Hematopoietic multipotent progenitor cell (in vitro differentiated cells): ENCODE measurements around the gene SLC22A1. TPM values are rescaled to one million over a fixed set of nuclear protein-coding genes. Genes with fewer than 3 reads are reported as not detected.
"Not testable (repeated sequence)": the region's sequence is repeated elsewhere in the genome, so short reads cannot be mapped to it uniquely, and the experiment has no call there.

Experiments
- DNase-seq, 3 donors: peaks; one replicate each; pipeline ENCODE4 v3.0.0-alpha.2; 2011 to 2015; ENCODE audit warnings: low read depth in 2 of 3, low spot score in 2 of 3
- total RNA-seq: library from RNA; depleted of rRNA; stranded (reverse); fragments of >200 nt; gene quantifications from one replicate; pipeline ENCODE4 v1.2.3, GENCODE V29; 2012

Gene SLC22A1
- total RNA-seq, 1 donor = under 0.01 TPM

DNA sequence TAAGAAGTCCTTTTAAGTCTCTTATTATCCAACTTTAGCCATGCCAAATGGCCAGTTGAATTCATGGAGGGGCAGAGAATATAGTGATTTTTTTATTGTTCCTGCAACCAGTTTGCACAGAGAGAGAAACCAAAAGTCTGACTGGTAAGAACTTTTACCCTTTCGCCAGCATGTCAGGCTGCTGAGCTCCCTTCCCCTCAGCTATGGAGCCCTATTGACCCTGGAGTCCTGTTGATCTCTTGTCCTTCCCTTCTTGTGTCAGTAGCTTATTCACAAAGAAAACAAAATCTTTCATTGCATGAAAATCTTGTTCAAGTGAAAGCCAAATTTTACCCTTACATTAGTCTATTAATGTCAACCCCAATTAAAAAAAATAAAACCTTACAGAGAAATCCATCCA, 1.5 kb upstream of the SLC22A1 start:
- no peak for DNase-seq

DNA sequence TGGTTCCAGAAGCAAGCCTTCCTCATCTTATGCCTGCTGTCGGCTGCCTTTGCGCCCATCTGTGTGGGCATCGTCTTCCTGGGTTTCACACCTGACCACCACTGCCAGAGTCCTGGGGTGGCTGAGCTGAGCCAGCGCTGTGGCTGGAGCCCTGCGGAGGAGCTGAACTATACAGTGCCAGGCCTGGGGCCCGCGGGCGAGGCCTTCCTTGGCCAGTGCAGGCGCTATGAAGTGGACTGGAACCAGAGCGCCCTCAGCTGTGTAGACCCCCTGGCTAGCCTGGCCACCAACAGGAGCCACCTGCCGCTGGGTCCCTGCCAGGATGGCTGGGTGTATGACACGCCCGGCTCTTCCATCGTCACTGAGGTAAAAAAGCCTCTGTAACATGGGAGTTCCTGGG, 366 bp downstream of the SLC22A1 start:
- DNase-seq = no peak

GRCh38 chr6:160122744-160123143, 1.1 kb downstream of the SLC22A1 start:
- DNase-seq = no peak

GRCh38 chr6:160124007-160124406, 2.4 kb downstream of the SLC22A1 start:
- DNase-seq = no peak

DNA sequence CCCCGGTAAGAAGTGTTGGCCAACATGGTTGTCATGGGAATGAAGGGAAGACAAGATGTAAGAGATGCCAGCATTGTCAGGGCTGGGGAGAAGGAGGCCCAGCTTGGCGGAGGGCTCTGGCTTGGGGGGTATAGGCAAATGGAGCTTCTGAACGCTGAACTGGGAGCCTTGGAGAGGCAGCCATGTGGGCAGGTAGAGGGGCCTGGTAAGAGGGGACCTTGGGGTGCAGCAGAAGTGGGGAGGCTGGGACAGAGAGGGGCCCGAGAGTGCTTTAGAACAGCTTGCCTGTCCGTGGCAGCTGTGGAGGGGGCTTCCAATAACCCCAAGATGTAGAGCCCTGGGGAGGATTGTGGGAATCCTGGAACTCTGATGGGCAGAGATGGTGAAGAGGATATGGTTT, 3.0 kb downstream of the SLC22A1 start:
- DNase-seq = no peak

- not testable (repeated sequence) for DNase-seq
These were observed 3.5 kb downstream of the SLC22A1 start for GRCh38 chr6:160125105-160125504.

DNA sequence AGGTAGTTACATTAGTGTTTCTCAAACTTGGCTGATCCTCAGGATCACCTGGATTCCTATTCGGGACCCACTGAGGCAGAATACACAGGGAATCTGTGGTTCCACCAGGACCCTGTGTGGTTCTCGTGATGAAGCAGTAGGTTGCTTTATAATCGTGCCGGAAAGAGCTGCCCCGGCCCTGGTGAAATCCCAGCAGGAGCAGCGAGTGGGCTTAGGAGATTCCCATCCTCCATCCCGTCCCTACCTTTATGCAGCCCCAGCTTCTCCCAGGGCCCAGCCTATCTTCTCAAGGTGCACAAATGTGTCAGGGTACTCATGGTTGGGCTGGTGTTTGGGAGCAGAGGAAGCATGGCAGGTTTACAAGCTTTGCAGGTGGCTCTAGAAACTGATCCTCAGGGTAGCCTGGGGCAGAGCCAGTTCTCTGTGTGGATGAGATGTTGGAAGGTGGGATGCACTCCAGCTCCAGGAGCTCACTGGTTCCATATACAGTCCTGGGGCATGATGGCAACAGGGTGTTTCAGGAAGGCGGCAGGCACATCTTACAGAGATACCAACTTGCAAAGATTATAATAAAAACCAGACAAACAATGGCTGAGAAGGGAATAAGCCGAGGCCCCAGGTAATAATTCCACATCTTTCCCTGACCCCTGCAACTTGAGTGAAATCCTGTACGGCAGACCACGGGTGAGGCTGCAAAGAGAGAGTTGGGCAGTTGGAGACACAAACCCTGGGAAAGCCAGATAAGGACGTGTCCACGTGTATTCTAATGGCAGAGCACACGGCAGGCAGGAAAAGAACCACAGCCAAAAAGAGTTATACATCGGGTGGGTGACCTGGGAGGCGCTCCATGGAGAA, 5.9 kb downstream of the SLC22A1 start:
- no peak for DNase-seq

- no peak for DNase-seq
These were observed 6.6 kb downstream of the SLC22A1 start for GRCh38 chr6:160128125-160128683.

DNA sequence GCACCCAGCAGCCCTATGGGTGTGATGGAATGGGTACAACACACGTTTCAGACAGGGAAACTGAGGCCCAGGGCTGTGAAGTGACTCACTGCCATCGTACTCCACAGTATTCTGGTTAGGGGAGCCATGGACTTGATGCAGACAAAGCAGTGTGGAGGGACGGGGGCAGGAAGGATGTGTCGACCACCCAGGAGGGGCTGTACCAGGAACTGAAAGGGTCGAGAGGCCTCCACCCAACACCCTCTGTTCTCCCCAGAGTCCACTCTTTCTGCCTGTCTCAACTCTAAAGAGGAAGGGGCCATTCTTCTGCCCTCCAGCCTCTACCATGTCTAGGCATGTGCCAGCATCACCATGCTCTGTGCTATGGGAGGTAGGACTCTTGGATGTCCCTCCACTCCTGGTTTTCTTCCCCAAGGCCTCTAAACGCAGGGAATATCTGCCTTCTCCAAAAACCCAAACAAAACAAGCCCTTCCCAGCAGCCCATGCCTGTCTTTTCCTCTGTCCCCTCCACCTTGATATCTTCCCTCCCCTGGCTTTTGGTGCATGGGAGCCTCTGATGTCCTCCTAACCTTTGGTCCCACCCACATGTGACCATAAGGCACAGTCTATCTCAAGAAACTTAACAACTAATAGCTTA, 7.4 kb downstream of the SLC22A1 start:
- DNase-seq = no peak

DNA sequence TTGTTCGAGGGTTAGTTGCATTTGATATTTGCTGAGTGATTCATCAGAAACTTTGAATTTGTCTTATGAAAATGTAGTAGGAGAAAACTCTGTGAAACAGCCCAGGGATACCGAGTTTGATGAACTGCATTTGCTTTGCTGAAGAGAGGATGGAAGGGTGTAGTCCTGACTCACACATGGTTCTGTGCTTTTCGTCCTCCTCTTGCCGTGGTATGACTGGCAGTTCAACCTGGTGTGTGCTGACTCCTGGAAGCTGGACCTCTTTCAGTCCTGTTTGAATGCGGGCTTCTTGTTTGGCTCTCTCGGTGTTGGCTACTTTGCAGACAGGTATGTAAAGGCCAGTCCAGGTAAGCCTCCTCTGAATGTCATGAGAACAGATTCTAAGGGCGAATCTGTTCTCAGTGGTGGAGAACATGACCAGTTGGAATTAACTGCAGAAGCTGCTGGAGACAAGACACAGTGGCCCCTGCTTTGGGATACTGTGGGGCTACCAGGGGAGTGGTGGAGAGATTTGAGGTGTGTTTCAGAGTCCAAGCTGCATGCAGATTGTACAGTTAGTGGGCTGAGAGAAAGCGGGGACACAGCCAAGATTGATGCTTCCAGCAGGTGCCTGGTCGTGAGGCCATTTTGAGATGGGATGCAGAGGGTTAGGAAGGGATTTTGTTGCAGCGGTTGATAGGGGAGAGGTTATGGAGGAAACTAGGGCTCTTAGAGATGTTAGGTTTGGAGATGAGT, 8.4 kb downstream of the SLC22A1 start:
- no peak for DNase-seq

DNA sequence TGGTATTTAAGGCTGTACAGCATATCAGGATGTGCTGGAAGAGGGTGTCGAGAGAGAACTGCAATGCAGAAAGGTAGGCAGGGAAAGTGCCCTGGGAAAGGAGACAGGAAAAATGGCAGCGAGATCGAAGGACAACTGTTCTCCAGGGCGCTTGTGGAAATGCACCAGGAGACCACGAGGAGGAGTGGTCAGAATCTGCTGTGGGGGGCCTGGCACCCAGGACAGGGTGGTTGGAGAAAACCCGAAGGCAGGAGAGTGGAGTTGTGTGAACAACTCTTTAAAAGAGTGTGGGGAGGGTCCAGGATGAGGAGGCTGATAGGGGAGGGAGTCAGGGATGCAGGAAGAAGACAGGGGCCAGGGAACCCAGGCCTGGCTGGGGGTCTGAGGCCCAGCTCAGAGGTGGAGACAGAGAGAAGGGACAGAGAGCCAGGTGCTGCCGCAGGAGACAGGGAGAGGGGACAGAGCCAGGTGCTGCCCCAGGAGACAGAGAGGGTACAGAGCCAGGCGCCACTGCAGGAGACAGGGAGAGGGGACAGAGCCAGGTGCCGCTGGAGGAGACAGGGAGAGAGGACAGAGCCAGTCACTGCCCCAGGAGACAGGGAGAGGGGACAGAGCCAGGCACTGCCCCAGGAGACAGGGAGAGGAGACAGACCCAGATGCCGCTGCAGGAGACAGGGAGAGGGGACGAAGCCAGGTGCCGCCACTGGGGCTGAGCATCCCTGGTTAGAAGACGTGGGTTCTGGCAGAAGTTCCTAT, 9.3 kb downstream of the SLC22A1 start:
- no peak for DNase-seq

DNA sequence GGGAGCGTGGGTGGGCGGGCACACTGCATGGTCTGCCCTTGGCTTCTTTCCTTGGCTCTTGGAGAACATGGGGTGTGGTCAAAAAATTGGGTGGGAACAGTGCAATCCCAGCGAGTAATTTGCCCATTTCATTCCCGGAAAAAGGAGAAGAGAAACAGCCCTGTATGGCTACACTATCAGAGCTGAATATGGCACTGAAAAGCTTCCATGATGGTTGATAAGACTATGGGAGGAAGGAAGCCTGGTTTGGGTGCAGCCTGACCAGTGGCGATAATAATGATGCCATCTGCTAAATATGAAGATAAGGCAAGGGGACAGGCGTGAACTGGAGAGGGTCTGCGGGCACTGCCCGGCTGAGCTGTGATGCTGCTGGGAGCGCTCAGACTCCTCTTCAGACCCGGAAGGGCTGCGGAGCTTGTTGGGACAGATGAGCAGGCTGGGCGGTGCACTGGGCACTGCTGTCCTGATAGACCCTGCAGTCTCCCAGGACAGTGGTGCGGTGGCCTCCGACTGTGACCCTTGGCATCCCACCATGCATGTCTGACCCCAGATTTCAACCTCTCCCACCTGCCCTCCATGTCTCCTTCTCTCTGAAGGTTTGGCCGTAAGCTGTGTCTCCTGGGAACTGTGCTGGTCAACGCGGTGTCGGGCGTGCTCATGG, 10.2 kb downstream of the SLC22A1 start:
- no peak for DNase-seq

DNA sequence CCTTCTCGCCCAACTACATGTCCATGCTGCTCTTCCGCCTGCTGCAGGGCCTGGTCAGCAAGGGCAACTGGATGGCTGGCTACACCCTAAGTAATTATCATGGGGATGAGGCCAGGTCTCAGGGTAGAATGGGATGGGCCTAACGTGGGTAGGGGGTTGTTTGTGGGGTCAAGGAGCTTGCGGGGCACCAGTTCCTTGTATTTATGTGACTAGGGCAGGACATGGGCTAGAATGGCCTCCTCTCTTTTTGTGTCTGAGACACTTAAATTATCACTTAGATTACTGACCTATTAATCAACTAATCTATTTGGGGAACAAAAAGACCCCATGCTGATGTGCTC, 10.7 kb downstream of the SLC22A1 start:
- no peak for DNase-seq

- no peak for DNase-seq
These were observed 11.2 kb downstream of the SLC22A1 start for GRCh38 chr6:160132776-160133338.

- DNase-seq = no peak
These were observed 12.1 kb downstream of the SLC22A1 start for GRCh38 chr6:160133441-160134336.

GRCh38 chr6:160134337-160134751, 12.7 kb downstream of the SLC22A1 start:
- DNase-seq = not testable (repeated sequence)

DNA sequence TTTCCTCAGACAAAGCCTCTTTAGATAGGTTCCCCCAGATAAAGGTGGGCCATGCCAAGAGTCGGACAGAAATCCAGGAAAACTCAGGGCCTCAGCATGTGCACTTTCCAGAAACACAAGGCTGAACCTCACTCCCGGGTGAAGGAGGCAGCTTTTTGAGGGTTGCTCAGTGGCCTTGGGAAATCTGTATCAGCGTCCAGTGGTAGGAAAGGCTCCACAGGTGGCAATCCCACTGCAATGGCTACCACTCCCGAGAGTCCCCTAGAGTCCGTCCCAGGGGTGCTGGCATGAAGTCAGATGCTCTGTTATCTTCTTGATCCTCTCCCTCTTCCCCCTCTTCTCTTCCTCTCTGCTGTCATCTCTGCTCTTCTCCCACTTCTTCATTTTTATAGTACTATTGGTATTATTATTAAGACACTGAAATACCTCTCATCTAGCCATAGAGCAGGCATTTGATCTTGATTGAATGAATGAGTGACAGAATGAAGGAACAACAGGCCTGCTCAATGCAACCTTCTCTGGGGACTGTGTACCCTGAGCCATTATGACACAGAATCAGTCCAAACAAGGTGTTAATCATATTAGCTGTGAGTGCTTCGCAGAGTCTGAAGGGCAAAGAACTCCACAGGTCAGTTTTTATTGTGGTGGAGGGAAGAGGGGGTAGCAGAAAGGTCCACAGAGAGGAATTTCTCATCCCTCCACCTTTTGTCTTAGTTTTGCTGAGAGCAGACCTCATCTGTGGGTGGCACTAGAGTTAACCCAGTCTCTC, 13.3 kb downstream of the SLC22A1 start:
- DNase-seq = no peak
